BLaER1 (cell line): ENCODE measurements around the gene CDK6.
"Not testable (repeated sequence)": the region's sequence is repeated elsewhere in the genome, so short reads cannot be mapped to it uniquely, and the experiment has no call there.

ENCODE experiments used
- H3K27ac ChIP-seq: shearing (Covaris generic); formaldehyde crosslinking; 2 replicates; pipeline ENCODE4 v1.8.1; 2022
- H3K27me3 ChIP-seq: shearing (Covaris generic); formaldehyde crosslinking; 2 replicates; pipeline ENCODE4 v1.8.1; 2022
- H3K36me3 ChIP-seq: shearing (Covaris generic); formaldehyde crosslinking; 2 replicates; pipeline ENCODE4 v1.8.1; 2022
- H3K4me1 ChIP-seq: shearing (Covaris generic); formaldehyde crosslinking; 2 replicates; pipeline ENCODE4 v1.8.1; 2022
- H3K4me2 ChIP-seq: shearing (Covaris generic); formaldehyde crosslinking; 2 replicates; pipeline ENCODE4 v1.8.1; 2022
- H3K4me3 ChIP-seq: shearing (Covaris generic); formaldehyde crosslinking; 2 replicates; pipeline ENCODE4 v1.8.1; 2022
- H3K9ac ChIP-seq: shearing (Covaris generic); formaldehyde crosslinking; 2 replicates; pipeline ENCODE4 v1.8.1; 2022
- H3K9me3 ChIP-seq: shearing (Covaris generic); formaldehyde crosslinking; 2 replicates; pipeline ENCODE4 v1.8.1; 2022
- H4K20me1 ChIP-seq: shearing (Covaris generic); formaldehyde crosslinking; 2 replicates; pipeline ENCODE4 v1.8.1; 2022
- Cebpa-rat ChIP-seq: shearing (Covaris generic); IDR thresholded peaks from 2 replicates; pipeline ENCODE4 v1.8.1; 2022

Gene CDK6

DNA sequence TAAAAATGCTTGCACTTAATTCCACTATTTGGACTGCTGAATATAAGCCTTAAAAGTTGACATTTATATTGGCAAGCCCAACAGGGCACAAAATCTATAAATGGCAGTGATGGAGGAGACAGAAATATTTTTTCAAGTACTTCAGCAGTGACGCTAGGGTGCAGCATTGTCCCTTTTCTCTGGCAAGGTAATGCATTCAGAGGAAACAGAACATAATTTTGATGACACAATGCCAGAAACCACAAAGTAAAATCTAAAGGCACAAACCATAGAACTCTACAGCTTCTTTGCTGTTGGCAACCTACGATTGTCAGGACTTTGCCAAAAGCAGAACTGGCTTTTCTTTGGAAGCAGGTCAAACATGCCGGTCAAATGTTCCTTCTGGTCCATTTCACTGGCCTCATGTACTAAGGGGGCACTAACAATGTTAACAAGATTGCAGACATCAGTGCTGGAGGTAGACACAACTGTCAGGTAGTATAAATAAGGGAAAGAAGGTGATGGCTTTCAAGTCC lies 215.3 kb downstream of the CDK6 start:
- peak overlapping the region; percentile 56 for H3K4me2 ChIP-seq
- no peaks in the 10 kb centered on the region for H4K20me1 ChIP-seq
- H3K27ac ChIP-seq: no peak overlapping the region
- H3K9ac ChIP-seq: no peak overlapping the region
- H3K4me3 ChIP-seq: no peak overlapping the region
- peaks cover 4% of the 10 kb centered on the region; the same call in 1 of the 2 replicates for H3K9me3 ChIP-seq
- H3K4me1 ChIP-seq: peaks cover 39% of the 10 kb centered on the region
- H3K27me3 ChIP-seq: no peaks in the 10 kb centered on the region
- H3K36me3 ChIP-seq: peaks cover 26% of the 10 kb centered on the region
- TF ChIP-seq Cebpa-rat: no peak

DNA sequence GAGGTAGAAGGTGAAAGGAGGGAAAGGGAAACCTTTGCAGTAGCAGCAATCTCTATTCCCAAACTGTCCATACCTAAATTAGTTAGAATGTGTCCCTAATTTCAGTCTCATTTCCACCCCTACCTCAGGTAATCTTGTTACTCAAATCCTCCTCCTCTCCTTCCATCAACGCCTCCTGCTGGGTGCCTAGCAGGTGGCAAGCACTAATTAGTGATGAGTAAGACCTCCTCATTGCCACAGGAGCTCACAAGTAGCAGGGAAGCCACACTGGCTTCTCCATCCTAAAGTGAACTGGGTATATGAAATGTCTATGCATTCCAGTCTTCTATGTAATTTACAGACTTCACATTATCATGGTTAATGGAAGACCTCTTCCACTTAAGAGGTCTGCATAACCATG lies 220.5 kb downstream of the CDK6 start:
- Histone ChIP-seq H3K4me3 (no peak overlapping the region), H3K27me3 (no peaks in the 10 kb centered on the region), H3K9ac (no peak overlapping the region), H3K9me3 (no peaks in the 10 kb centered on the region), H3K27ac (no peak overlapping the region), H3K36me3 (peaks cover 45% of the 10 kb centered on the region), H3K4me1 (no peaks in the 10 kb centered on the region), H3K4me2 (no peak overlapping the region), H4K20me1 (no peaks in the 10 kb centered on the region)
- no peak for TF ChIP-seq Cebpa-rat

DNA sequence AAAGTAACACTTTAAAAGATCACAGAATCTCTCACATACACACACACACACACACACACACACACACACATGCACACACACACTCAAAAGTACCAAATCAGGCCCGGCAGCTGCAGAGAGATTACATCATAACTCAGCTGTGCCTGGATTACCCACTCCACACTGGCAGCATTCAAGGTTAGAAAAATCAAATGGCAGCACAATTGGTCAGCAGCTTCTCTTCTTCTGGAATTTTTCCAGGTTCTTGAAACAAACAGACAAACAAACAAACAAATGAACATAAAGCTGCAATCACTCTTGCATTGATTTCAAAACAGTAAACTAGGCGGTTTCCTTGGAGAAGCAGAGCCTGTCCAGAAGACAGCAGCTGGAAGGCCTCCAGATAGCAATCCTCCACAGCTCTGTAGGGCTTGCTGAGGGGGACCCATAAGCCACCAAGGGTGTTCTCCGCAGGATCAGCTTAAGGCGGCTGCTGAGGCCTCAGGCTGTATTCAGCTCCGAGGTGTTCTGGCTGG lies 221.7 kb downstream of the CDK6 start:
- H3K4me3 ChIP-seq: no peak overlapping the region
- no peak overlapping the region for H3K4me2 ChIP-seq
- H4K20me1 ChIP-seq: no peaks in the 10 kb centered on the region
- TF ChIP-seq Cebpa-rat: no peak
- H3K27me3 ChIP-seq: no peaks in the 10 kb centered on the region
- no peak overlapping the region for H3K27ac ChIP-seq
- H3K4me1 ChIP-seq: no peaks in the 10 kb centered on the region
- no peak overlapping the region for H3K9ac ChIP-seq
- H3K36me3 ChIP-seq: peaks cover 45% of the 10 kb centered on the region
- H3K9me3 ChIP-seq: no peaks in the 10 kb centered on the region

DNA sequence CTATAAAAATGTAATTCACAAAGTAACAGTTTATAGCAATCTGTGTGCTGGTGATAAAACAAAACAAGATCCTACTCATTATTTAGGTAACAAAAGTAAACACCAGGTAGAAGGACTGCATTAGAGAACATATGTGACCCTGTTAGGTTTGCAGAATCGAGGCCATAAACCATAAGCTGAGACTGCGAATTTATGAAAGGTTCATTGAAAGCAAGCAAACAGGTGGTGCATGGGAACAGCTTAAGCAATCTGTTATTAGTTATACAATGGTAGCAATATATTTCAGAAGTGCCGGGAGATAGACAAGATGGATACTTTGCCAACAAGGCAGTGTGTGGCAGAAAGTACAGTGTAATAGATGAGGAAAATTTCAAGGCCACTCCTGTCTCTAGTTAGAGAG lies 222.7 kb downstream of the CDK6 start:
- H3K27me3 ChIP-seq: no peaks in the 10 kb centered on the region
- no peaks in the 10 kb centered on the region for H3K9me3 ChIP-seq
- H3K9ac ChIP-seq: no peak overlapping the region
- no peak for TF ChIP-seq Cebpa-rat
- H3K4me3 ChIP-seq: no peak overlapping the region
- H3K4me1 ChIP-seq: no peaks in the 10 kb centered on the region
- peaks cover 47% of the 10 kb centered on the region for H3K36me3 ChIP-seq
- no peak overlapping the region for H3K4me2 ChIP-seq
- H4K20me1 ChIP-seq: no peaks in the 10 kb centered on the region
- H3K27ac ChIP-seq: no peak overlapping the region

DNA sequence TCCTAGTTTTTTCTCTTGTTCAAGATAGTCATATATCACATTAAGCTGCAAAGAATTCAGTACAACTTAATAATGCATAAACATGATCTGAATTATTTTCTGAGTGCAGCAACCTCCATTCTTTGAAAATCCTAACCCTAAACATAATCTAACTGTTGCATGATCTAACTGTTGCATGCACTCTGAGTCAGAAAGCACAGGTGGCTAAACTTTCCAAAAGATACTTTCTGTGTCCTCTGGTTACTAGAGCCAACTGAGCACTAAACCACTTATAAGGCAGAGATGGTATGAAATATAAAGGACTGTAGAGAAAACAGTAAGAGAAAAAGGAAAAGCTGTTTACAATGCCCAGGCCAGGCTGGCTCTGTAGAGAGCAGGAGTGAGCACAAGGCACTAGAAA lies 223.2 kb downstream of the CDK6 start:
- no peak overlapping the region for H3K4me2 ChIP-seq
- H3K27me3 ChIP-seq: no peaks in the 10 kb centered on the region
- H3K27ac ChIP-seq: no peak overlapping the region
- no peaks in the 10 kb centered on the region for H4K20me1 ChIP-seq
- no peak overlapping the region for H3K9ac ChIP-seq
- no peaks in the 10 kb centered on the region for H3K4me1 ChIP-seq
- H3K9me3 ChIP-seq: no peaks in the 10 kb centered on the region
- TF ChIP-seq Cebpa-rat: no peak
- H3K36me3 ChIP-seq: peaks cover 48% of the 10 kb centered on the region
- no peak overlapping the region for H3K4me3 ChIP-seq

DNA sequence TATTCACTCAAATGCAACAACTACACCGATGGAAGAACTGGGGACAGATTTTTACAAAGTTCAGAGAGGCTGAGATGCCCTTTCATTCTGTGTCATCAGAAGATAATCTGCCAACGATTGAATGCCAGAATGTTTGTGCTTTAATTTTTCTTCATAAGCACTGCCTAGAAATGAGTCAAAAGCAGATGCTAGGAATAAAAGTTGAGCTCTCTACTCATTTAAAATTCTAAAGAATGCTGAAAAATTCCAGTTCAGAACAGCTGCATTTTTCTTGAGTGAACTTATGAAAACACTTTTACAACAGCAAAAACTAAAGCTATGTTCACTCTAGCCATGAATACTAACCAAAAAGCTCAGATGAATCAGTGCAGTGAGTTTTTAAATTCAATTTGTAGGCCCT lies 223.9 kb downstream of the CDK6 start:
- Histone ChIP-seq H3K9ac (no peak overlapping the region), H3K4me1 (no peaks in the 10 kb centered on the region), H3K36me3 (peaks cover 41% of the 10 kb centered on the region), H3K27ac (no peak overlapping the region), H3K4me3 (no peak overlapping the region), H4K20me1 (no peaks in the 10 kb centered on the region), H3K9me3 (no peaks in the 10 kb centered on the region), H3K27me3 (no peaks in the 10 kb centered on the region), H3K4me2 (no peak overlapping the region)
- TF ChIP-seq Cebpa-rat: no peak

DNA sequence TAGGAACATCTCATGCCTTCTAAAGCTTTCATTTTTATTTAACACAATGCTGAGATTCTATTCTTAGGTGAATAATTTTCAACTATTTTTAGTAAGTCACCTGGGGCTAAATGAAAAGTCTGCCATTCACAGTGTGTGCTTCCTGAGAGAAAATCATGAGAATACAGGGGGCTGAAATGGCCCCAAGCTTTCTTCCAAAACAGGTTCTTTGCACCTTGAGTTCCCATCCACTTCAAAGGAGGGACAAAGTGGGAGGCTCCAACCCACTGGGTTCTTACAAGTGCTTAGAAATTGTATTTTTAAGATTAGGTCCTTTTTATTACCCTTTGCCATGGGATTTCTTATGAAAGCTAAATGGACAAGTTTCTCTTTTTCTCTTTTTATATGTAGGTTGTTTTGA lies 224.6 kb downstream of the CDK6 start:
- Histone ChIP-seq H3K4me2 (no peak overlapping the region), H3K27me3 (no peaks in the 10 kb centered on the region), H4K20me1 (no peaks in the 10 kb centered on the region), H3K4me1 (no peaks in the 10 kb centered on the region), H3K27ac (no peak overlapping the region), H3K9ac (no peak overlapping the region), H3K36me3 (peaks cover 34% of the 10 kb centered on the region), H3K9me3 (no peaks in the 10 kb centered on the region), H3K4me3 (no peak overlapping the region)
- TF ChIP-seq Cebpa-rat: no peak

DNA sequence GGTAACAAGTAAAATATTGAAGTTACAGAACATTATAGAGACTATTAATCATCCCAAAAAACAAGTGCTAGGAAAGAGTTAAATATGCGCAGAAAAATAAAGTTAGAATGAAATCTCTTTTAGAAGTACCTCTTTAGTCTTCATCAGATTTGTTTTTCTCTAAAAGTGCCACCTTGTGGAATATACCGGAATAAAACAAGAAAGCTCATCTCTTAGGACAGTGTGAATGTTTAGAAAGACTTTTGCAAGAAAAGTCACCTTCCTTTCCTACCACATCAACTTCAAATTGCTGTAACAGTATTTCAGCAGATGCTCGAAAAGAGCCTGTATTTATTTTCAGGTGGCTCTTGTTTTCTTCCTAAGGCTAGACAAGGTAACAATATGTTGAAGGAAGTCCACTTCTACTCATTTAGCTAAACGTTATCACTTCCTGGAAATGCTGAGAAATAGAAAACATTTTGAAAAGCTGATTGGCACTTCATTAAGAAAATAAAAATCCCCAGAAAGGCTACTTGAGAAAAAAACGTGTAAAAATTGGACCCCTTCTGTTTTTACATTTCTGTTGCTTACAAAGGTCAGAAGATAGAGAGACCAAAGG lies 226.4 kb downstream of the CDK6 start:
- peaks cover 17% of the 10 kb centered on the region for H3K36me3 ChIP-seq

DNA sequence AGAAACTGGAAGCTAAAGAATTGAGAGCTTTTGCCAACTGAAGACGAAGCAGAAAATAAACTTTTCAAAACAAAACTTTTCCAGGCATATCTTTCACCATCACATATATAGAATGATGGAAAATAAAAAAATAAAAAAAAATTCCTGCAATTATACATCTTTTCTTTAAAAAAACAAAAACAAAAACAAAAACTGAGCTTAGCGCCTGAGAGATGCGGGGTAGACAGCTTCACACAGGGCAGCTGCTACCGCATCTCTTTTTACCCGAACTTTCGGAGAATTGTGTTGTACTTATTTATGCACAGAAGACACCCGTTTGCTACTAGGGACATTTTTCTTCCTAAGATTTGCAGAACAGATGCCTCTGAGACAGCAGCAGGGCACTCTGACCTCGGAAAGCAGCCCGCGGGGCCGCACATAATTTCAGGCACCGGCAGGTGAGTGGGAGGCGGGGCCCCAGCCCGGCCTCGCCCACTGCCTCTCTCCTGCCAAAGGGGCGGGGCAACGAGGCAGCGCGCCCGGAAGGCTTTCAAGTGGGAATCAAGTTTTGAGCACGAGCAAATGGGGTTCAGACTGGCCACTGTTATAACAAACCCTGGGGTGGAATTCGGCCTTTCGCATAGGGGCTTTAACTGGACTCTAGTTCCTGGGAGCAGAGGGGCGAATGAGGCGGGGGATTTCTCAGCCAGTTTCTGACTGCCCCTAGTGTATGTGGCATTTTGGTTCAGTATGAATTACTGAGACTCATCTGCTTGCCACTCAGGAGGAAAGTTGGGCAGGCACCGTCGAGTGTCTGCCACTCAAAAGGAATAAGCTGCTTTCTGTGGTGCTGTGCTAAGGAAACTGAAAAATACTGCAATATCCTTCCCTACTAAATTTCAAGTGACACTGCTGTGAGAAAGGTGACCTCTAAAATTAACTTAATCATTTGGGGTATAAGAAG lies 227.7 kb downstream of the CDK6 start:
- Histone ChIP-seq H3K4me1 (no peaks in the 10 kb centered on the region), H3K4me3 (no peak overlapping the region), H3K9me3 (no peaks in the 10 kb centered on the region), H3K36me3 (peaks cover 9% of the 10 kb centered on the region; the same call in 1 of the 2 replicates), H3K9ac (no peak overlapping the region), H3K27me3 (no peaks in the 10 kb centered on the region), H3K27ac (no peak overlapping the region), H3K4me2 (no peak overlapping the region), H4K20me1 (no peaks in the 10 kb centered on the region)
- no peak for TF ChIP-seq Cebpa-rat

More for the DNA sequence above, 226.4 kb downstream of the CDK6 start:
- Histone ChIP-seq H3K4me3 (no peak overlapping the region), H3K4me2 (no peak overlapping the region), H3K9ac (no peak overlapping the region), H3K9me3 (no peaks in the 10 kb centered on the region), H4K20me1 (no peaks in the 10 kb centered on the region), H3K27ac (no peak overlapping the region), H3K4me1 (no peaks in the 10 kb centered on the region), H3K27me3 (no peaks in the 10 kb centered on the region)
- no peak for TF ChIP-seq Cebpa-rat

DNA sequence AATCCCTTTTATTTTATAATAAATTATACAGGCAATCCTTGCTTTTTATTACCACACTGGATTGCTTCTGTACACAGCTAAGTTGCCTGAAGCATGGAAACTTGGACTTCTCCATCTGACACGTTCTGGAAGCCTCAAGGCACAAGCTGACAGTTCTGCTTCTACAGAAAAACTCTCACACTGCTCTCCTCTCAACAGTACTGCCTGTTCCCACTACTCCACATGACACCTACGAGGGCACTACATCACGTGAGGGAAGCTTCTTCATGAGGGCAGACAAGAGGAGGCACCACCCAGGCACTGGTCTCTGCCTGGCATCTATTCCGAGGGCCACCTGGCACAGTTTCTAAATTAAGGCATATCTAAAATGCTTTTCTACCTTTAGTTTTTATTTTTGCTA lies 229.4 kb downstream of the CDK6 start:
- Histone ChIP-seq H3K4me2 (no peak overlapping the region), H3K27me3 (no peaks in the 10 kb centered on the region), H3K9ac (no peak overlapping the region), H3K4me1 (no peaks in the 10 kb centered on the region), H3K27ac (no peak overlapping the region), H3K9me3 (no peaks in the 10 kb centered on the region), H4K20me1 (no peaks in the 10 kb centered on the region), H3K4me3 (no peak overlapping the region), H3K36me3 (0 out of 2 replicates have a peak, but pooled peaks cover 5% of the 10 kb centered on the region)
- no peak for TF ChIP-seq Cebpa-rat

DNA sequence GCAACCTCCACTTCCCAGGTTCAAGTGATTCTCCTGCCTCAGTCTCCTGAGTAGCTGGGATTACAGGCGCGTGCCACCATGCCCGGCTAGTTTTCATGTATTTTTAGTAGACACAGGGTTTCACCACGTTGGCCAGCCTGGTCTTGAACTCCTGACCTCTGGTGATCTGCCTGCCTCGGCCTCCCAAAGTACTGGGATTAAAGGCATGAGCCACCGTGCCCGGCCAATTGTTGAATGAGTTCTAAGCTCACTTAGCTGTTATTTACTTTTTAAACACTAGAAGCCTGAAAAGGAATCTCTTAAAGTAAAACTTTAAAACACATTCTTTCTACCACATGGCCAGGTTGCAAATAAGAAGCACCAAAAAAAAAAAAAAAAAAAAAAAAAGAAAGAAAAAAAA lies 231.9 kb downstream of the CDK6 start:
- not testable (repeated sequence) for H4K20me1 ChIP-seq, H3K36me3 ChIP-seq, H3K4me1 ChIP-seq, H3K9ac ChIP-seq, H3K4me3 ChIP-seq, H3K27me3 ChIP-seq, H3K27ac ChIP-seq, H3K4me2 ChIP-seq, H3K9me3 ChIP-seq
